Neuron (in vitro differentiated cells): ENCODE measurements around the gene TDRD9.

Experiments
- H2AFZ ChIP-seq: one replicate; pipeline ENCODE4 v1.6.1; 2013; ENCODE audit warnings: low read depth, mild to moderate bottlenecking, inconsistent platforms, low read length, moderate library complexity
- H3K27me3 ChIP-seq: one replicate; pipeline ENCODE4 v1.6.1; 2013; ENCODE audit warnings: low read length; ENCODE audit not compliant: insufficient read depth
- H3K36me3 ChIP-seq: one replicate; pipeline ENCODE4 v1.6.1; 2013; ENCODE audit warnings: low read length; ENCODE audit not compliant: insufficient read depth
- H3K4me1 ChIP-seq: one replicate; pipeline ENCODE4 v1.6.1; 2013; ENCODE audit warnings: low read length; ENCODE audit not compliant: insufficient read depth
- H3K4me3 ChIP-seq: 2 replicates; pipeline ENCODE4 v1.5.1; 2013; ENCODE audit warnings: mild to moderate bottlenecking, low read length, moderate library complexity
- H3K9me3 ChIP-seq: one replicate; pipeline ENCODE4 v1.6.1; 2013; ENCODE audit warnings: low read length

Gene TDRD9

GRCh38 chr14:103897075-103897947 is 30.9 kb upstream of the TDRD9 start:
- H3K4me1 ChIP-seq: no peaks in the 10 kb centered on the region
- no peak overlapping the region for H3K4me3 ChIP-seq
- no peak overlapping the region for H2AFZ ChIP-seq
- H3K36me3 ChIP-seq: no peaks in the 10 kb centered on the region
- H3K27me3 ChIP-seq: peaks cover 3% of the 10 kb centered on the region
- peaks cover 7% of the 10 kb centered on the region for H3K9me3 ChIP-seq

GRCh38 chr14:103898204-103898603 is 30.1 kb upstream of the TDRD9 start:
- peaks cover 7% of the 10 kb centered on the region for H3K9me3 ChIP-seq
- no peaks in the 10 kb centered on the region for H3K36me3 ChIP-seq
- H3K4me3 ChIP-seq: no peak overlapping the region
- no peaks in the 10 kb centered on the region for H3K4me1 ChIP-seq
- peaks cover 3% of the 10 kb centered on the region for H3K27me3 ChIP-seq
- H2AFZ ChIP-seq: no peak overlapping the region

GRCh38 chr14:103898711-103899110 is 29.5 kb upstream of the TDRD9 start:
- Histone ChIP-seq H3K4me1 (no peaks in the 10 kb centered on the region), H3K36me3 (no peaks in the 10 kb centered on the region)

GRCh38 chr14:103899316-103899715 is 28.9 kb upstream of the TDRD9 start:
- no peaks in the 10 kb centered on the region for H3K36me3 ChIP-seq
- H3K4me1 ChIP-seq: no peaks in the 10 kb centered on the region
- H2AFZ ChIP-seq: no peak overlapping the region
- peaks cover 3% of the 10 kb centered on the region for H3K27me3 ChIP-seq
- H3K9me3 ChIP-seq: peaks cover 7% of the 10 kb centered on the region
- H3K4me3 ChIP-seq: no peak overlapping the region

More at GRCh38 chr14:103898711-103899110, 29.5 kb upstream of the TDRD9 start:
- H3K9me3 ChIP-seq: peaks cover 7% of the 10 kb centered on the region
- no peak overlapping the region for H2AFZ ChIP-seq
- no peak overlapping the region for H3K4me3 ChIP-seq
- H3K27me3 ChIP-seq: peaks cover 3% of the 10 kb centered on the region

- H3K4me3 ChIP-seq: no peak overlapping the region
- no peaks in the 10 kb centered on the region for H3K36me3 ChIP-seq
- H3K27me3 ChIP-seq: peaks cover 3% of the 10 kb centered on the region
- H2AFZ ChIP-seq: no peak overlapping the region
- peaks cover 7% of the 10 kb centered on the region for H3K9me3 ChIP-seq
- no peaks in the 10 kb centered on the region for H3K4me1 ChIP-seq
Measured at GRCh38 chr14:103899833-103900232, 28.4 kb upstream of the TDRD9 start.

GRCh38 chr14:103904493-103905107 is 23.7 kb upstream of the TDRD9 start:
- Histone ChIP-seq H2AFZ (no peak overlapping the region), H3K4me1 (no peaks in the 10 kb centered on the region), H3K4me3 (no peak overlapping the region), H3K36me3 (no peaks in the 10 kb centered on the region), H3K27me3 (no peaks in the 10 kb centered on the region), H3K9me3 (no peaks in the 10 kb centered on the region)

GRCh38 chr14:103905842-103906456 is 22.3 kb upstream of the TDRD9 start:
- Histone ChIP-seq H3K36me3 (no peaks in the 10 kb centered on the region), H3K4me3 (no peak overlapping the region), H3K27me3 (no peaks in the 10 kb centered on the region), H3K9me3 (no peaks in the 10 kb centered on the region), H3K4me1 (no peaks in the 10 kb centered on the region), H2AFZ (no peak overlapping the region)

GRCh38 chr14:103908580-103908979 is 19.7 kb upstream of the TDRD9 start:
- Histone ChIP-seq H3K27me3 (no peaks in the 10 kb centered on the region), H3K36me3 (peaks cover 17% of the 10 kb centered on the region), H3K4me3 (no peak overlapping the region), H2AFZ (no peak overlapping the region), H3K4me1 (no peaks in the 10 kb centered on the region), H3K9me3 (no peaks in the 10 kb centered on the region)

GRCh38 chr14:103909531-103910261 is 18.6 kb upstream of the TDRD9 start:
- H2AFZ ChIP-seq: no peak overlapping the region
- H3K27me3 ChIP-seq: no peaks in the 10 kb centered on the region
- no peaks in the 10 kb centered on the region for H3K4me1 ChIP-seq
- no peaks in the 10 kb centered on the region for H3K9me3 ChIP-seq
- H3K4me3 ChIP-seq: no peak overlapping the region
- H3K36me3 ChIP-seq: peaks cover 25% of the 10 kb centered on the region

GRCh38 chr14:103910262-103910935 is 17.9 kb upstream of the TDRD9 start:
- H3K9me3 ChIP-seq: no peaks in the 10 kb centered on the region
- H3K36me3 ChIP-seq: peaks cover 28% of the 10 kb centered on the region
- H3K4me1 ChIP-seq: no peaks in the 10 kb centered on the region
- no peak overlapping the region for H3K4me3 ChIP-seq
- no peaks in the 10 kb centered on the region for H3K27me3 ChIP-seq
- no peak overlapping the region for H2AFZ ChIP-seq

GRCh38 chr14:103910984-103911383 is 17.3 kb upstream of the TDRD9 start:
- H2AFZ ChIP-seq: no peak overlapping the region
- no peaks in the 10 kb centered on the region for H3K27me3 ChIP-seq
- no peak overlapping the region for H3K4me3 ChIP-seq
- H3K36me3 ChIP-seq: peaks cover 31% of the 10 kb centered on the region
- H3K4me1 ChIP-seq: no peaks in the 10 kb centered on the region
- H3K9me3 ChIP-seq: no peaks in the 10 kb centered on the region

GRCh38 chr14:103915616-103916015 is 12.6 kb upstream of the TDRD9 start:
- H2AFZ ChIP-seq: no peak overlapping the region
- peaks cover 4% of the 10 kb centered on the region for H3K4me1 ChIP-seq
- no peak overlapping the region for H3K4me3 ChIP-seq
- no peaks in the 10 kb centered on the region for H3K27me3 ChIP-seq
- H3K36me3 ChIP-seq: peaks cover 47% of the 10 kb centered on the region
- no peaks in the 10 kb centered on the region for H3K9me3 ChIP-seq
